Measurements from ENCODE around the gene NRF1.
"Not testable (repeated sequence)": the region's sequence is repeated elsewhere in the genome, so short reads cannot be mapped to it uniquely, and the experiment has no call there.

Gene NRF1

DNA sequence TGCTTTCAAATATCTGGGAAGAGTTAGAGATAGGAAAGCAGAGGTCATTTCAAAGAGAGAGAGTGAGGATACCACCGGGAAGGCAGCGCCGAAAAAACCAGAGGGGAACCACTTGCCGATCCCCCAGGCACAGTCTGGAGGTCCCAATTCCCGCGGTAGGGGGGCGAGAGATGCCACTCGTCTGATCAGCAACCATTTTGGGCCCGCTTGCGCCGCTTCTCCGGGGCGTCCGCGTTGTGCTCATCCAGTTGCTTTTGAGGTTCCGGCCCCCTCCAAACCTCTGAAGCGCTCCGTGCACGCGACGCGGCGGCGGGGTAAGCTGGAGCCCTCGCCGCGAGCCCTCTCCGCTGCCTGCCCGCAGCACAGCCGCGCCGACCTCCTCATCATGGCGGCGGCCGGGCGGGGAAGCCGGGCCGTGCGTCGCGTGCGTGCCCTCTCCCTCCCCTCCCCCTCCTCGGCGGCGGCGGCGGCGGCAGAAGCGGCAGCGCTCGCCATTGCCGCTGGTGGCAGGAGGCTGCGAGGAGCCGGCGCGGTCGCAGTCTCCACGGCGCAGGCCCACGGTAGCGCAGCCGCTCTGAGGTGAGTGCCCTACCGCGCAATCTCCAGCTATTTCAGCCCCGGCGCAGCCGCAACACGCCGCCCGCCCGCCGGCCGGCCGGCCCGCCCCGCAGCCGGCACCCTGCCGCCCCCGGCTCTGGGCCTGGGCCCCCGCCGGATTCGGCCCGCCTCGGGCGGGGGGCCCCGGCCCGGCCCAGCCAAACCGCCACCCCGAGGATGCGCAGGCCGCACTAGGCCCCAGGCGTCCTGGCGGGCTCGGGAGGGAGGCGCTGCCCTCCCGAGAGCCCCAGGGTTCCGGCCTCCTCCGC, at the start of gene NRF1:
NRF1 (plus strand) TSS at position 475 of the 866 bp plus-strand sequence. CDS start 45,632 bp downstream, outside the sequence.
- peak; percentile 55 for DNase-seq

DNA sequence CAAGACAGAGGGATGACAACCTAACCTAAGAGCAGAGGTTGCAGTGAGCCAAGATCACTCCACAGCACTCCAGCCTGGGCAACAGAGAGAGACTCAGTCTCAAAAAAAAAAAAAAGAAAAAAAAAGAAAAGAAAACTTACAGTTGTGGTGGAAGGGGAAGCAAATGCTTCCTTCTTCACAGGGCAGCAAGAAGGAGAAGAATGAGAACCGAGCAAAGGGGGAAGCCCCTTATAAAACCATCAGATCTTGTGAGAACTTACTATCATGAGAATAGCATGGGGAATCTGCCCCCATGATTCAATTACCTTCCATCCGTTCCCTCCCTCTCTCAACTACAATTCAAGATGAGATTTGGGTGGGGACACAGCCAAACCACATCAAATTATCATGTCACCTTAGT, 45.2 kb upstream of the NRF1 start:
- DNase-seq, result not testable (repeated sequence)

DNA sequence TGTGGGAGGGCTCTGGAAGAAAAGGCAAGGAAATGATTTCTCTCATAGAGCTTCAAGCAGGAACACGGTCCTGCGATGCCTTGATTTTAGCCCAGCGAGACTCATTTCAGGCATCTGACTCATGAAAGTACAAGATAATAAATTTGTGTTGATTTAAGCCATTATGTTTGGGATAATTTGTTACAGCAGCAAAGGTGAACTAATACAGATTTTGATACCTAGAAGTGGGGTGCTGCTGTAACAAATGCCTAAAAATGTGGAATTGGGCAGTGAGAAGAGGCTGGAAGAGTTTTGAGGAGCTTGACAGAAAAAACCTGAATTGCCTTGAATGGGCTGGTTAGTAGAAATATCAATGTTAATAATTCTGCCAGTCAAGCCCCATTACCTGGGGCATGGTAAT, 44.1 kb upstream of the NRF1 start:
- DNase-seq, result no peak

DNA sequence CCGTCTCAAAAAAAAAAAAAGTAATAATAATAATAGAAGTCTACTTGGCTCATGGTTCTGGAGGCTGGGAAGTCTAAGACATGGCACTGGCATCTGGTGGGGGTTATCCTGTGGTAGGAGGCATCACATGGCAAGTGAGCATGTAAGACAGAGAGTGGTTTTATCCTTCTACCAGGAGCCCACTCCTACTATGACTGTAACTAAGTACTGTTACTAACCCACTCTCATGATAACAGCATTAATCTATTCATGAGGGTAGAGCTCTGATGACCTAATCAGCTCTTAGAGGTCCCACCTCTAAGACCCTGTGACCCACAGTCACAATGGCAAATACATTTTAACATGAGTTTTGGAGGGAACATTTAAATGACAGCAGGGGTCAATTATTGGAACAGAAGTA, 43.3 kb upstream of the NRF1 start:
- DNase-seq, result no peak

DNA sequence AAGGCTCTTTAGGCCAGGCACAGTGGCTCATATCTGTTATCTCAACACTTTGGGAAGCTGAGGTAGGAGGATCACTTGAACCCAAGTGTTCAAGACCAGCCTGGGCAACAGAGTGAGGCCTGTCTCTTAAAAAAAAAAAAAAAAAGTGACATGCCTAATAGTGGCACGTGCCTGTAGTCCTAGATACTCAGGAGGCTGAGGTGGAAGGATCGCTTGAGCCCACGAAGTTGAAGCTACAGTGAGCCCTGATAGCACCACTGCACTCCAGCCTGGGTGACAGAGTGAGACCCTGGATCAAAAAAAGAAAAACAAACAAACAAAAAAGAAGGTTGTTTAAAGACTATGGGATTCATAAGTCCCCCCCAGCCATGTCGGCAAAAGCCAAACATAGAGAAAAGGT, 42.2 kb upstream of the NRF1 start:
- DNase-seq, result no peak

DNA sequence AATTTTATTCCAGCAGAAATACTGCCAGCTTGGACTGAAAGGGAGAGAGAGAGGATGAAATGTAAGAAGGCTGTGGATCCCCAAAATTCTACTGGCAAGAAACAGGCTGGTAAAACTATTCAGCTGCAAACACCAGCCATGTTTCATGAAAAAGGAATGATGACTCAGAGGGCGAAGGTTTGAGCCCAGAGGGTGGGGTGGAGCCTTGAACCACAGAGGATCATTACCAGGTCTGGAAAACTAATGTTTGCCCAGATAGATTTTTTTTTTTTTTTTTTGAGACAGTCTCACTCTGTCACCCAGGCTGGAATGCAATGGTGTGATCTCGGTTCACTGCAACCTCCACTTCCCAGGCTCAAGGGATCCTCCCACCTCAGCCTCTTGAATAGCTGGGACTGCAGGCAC, 41.7 kb upstream of the NRF1 start:
- DNase-seq, result no peak

DNA sequence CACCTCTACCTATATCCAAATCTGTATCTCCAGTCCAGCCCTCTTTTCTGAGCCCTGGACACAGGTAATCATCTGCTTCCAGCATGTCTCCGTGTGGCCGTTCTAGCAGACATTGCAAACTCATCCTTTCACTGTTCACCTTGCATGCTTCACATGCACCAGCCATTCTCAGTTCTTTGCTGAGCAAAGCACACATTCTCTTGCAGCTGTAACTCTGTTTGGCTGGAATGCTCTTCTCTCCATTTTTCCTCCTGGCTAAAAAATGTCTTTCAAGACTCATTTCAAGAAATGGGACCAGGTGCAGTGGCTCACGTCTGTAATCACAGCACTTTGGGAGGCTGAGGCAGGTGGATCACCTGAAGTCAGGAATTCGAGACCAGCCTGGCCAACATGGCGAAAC, 40.3 kb upstream of the NRF1 start:
- DNase-seq, result no peak

DNA sequence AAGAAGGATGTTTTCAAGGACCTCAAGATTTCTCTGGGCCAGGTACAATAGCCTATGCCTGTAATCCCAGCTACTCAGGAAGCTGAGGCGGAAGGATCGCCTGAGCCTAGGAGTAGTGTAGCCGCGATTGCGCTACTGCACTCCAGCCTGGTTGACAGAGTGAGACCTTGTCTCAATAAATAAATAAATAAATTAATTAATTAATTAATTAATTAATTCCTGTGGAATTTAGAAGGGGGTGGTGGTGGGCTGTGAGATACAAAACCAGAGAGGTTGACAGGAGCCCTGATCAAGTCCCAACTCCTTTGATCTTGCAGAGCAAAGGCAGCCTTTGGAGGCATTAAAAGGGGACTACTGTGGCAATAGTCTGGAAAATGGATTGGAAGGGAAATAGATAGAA, 39.3 kb upstream of the NRF1 start:
- no peak for DNase-seq

DNA sequence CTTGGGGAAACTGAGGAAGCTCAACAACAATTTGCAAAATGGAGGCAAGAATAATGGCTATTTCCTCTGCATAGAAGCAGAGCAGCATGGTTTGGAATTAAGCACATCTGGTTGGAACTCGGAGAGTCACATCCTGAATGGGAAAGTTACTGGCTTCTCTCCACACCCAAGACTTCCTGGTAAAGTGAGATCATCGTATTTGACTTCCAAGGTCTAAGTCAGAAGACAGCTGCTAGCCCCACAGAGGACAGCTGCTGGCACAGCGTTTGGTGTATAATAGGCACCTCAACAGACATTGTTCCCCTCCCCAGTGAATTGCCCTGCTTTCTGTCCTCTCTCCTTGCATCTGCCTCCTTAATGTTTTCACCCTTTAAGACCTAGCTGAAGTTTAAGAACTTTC, 37.0 kb upstream of the NRF1 start:
- DNase-seq, result no peak

DNA sequence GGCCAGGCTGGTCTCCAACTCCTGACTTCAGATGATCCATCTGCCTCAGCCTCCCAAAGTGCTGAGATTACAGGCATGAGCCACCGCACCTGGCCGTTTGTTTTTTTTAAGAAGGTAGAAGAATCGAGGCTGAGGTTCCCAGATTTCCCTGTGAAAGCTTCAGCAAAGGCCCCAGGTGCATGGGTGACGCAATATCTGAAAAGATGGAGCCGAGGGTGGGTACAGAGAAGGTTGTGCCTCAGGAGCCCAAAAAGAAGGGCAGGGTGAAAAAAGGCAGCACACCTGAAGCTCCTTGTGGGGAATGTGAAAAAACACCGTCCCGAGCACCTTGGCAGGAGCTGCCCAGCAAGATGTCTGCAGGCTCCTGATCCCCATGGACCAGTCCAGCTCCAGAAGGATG, 35.8 kb upstream of the NRF1 start:
- no peak for DNase-seq

DNA sequence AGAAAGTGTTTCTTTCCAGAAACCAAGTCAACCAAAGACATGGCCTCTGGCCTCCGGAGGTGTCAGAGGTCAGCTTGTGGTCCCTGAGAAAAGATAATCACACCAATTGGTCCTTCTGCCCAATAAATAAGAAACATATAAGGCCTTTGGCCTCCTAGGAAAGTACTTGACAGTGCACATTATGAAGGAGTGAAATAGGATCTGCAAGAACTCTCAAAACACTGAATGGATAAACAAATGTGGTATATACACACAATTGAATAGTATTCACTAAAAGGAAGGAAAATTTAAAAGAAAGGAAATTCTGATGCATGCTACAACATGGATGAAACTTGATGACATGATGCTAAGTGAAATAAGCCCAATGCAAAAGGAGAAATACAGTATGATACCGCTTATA, 35.4 kb upstream of the NRF1 start:
- DNase-seq, result no peak

DNA sequence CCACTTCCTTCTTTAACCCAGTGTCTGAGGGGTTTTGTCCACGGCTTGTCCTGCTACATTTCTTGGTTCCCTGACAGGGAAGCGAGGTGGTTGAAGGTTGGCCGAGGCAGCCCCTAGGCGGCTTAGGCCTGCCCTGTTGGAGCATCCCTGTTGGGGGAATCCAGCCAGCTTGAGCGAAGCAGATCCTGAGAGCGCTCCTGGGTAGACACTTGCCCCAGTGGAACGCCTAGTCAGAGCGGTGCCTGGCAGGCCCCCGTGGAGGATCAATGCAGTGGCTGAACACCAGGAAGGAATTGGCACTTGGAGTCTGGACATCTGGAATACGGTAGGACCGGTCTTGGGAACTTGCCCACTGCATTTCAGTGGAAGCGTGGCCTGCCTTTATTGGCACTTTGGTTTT, 32.7 kb upstream of the NRF1 start:
- no peak for DNase-seq

DNA sequence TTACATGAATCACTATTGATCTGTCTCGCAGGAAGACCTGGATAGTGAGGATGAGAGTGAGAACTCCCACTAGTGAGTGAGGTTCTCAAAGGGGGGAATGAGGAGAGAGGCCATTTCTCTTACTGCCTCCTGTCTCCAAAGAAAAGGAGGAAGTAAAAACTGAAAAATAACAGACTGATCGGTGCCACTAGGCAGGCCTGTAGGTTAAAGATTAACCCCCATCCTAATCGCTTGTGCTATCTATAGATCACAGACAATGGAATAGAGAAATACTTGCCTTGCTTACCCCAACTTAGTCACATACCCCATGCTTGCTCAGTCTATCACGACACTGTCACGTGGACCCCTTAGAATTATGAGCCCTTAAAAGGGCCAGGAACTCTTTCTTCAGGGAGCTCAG, 25.3 kb upstream of the NRF1 start:
- not testable (repeated sequence) for DNase-seq

DNA sequence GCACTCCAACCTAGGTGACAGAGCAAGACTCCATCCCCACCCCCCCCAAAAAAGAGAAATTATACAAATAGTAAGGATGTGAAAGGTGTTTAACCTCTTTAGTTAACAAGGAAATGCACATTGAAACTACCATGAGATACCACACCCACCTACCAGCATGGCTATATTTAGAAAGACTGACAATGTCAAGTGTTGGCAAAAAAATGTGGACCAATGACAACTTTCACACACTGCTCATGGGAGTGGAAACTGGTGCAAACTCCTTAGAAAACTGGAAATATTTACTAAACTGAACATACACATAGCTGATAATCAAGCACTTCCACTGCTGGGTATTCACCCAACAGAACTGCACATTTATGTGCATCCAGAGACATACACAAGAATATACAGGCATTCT, 23.3 kb upstream of the NRF1 start:
- no peak for DNase-seq

DNA sequence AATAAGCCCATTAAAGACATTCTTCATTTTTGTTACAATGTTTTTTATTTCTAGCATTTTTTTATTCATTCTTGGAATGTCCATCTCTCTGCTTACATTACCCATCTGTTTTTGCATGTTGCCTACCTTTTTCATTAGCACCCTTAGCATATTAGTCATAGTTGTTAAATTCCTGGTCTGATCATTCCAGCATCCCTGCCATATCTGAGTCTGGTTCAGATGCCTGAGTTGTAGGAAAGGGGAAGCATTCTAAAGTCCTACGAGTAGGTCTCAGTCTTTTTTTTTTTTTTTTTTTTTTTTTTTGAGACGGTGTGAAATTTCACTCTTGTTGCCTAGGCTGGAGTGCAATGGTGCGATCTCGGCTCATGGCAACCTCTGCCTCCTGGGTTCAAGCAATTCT, 19.7 kb upstream of the NRF1 start:
- DNase-seq, result no peak

DNA sequence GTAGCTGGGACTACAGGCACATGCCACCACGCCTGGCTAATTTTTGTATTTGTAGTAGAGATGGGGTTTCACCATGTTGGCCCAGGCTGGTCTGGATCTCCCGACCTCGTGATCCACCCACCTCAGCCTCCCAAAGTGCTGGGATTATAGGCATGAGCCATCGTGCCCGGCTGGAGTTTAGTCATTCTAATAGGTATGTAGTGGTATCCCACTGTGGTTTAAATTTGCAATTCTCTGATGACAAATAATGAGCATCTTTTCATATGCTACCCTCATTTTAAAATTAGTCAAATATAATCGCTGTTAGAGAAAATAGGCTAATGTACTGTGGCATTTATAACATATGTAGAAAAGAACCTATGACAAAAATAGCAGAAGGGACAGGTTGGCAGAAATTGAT, 15.1 kb upstream of the NRF1 start:
- not testable (repeated sequence) for DNase-seq

DNA sequence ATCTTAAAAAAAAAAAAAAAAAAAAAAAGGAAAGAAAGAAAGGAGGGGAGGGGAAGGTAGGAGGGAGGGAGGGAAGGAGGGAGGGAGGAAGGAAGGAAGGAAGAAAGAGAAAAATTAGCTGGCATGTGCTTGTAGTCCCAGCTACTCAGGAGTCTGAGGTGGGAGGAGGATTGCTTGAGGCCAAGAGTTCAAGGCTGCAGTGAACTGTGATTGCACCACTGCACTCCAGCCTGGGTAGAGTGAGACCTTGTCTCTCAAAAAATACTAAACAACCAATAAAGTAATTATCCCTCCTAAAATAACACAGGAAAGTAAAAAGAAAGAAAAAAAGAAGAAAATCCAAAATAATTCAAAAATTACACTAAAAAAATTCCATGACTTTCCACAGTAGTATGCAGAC, 13.8 kb upstream of the NRF1 start:
- DNase-seq, result no peak

DNA sequence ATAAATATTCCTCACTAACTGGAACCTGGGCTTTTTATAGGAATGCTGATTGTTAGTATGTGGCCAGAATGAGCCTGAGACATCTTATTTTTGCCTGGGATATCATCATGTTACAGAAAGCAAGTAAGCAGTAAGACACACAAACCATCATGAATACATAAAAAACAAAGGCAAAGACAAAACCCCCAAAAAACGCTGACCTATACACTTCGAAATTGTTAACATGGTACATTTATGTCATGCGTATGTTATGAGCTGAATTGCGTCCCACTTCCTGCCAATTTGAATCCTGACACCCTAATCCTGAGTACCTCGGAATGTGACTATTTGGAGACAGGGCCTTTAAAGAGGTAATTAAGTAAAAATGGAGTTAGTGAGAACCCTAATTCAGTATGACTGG, 12.3 kb upstream of the NRF1 start:
- DNase-seq, result no peak

DNA sequence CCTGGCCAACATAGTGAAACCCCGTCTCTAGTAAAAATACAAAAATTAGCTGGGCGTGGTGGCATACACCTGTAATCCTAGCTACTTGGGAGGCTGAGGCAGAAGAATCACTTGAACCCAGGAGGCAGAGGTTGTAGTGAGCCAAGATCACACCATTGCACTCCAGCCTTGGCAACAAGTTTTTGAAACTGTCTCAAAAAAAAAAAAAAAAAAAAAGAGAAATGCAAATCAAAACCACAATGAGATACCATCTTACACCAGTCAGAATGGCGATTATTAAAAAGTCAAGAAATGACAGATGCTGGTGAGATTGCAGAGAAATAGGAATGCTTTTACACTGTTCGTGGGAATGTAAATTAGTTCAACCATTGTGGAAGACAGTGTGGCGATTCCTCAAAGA, 7.9 kb upstream of the NRF1 start:
- not testable (repeated sequence) for DNase-seq

DNA sequence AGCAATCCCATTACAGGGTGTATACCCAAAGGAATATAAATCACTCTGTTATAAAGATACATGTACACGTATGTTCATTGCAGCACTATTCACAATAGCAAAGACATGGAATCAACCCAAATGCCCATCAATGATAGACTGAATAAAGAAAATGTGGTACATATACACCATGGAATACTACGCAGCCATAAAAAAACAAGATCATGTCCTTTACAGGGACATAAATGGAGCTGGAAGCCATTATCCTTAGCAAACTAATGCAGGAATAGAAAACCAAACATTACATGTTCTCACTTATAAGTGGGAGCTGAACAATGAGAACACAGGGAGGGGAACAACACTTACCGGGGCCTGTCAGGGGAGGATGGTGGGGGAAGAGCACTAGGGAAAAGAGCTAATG, 7.5 kb upstream of the NRF1 start:
- DNase-seq, result not testable (repeated sequence)

DNA sequence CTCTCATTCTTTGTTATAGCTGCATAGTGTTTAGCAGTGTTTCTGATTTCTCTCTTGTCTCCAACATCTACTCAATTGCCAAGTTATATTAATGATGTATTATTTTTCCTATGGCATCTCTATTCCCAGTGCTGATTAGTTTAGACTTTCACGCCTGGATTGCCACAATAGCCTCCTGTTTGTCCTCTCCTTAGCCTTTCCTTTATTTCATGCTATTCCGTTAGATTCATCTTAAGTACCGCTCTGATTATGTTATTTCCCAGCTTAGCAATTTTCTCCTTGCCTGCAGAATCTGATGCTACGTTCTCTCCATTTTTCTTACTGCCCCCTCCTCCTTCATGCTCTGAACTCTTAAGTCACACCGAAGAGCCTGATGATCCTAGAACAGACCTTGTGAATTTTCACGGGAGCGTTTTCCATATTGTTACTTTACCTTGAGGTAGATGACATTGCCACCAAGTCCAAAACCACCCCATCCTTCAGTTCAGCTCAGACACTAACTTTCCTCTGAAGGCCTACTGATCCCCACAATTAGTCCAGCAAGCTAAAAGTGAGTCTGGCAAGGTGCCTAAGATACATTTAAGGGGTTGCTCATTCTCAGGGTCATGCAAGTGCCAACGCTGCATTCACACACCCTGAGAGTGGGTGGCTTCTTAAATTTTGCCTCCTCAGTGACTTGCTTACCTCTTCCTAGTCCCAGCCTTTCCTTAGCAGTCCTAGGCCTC, 6.6 kb upstream of the NRF1 start:
- DNase-seq, result no peak

DNA sequence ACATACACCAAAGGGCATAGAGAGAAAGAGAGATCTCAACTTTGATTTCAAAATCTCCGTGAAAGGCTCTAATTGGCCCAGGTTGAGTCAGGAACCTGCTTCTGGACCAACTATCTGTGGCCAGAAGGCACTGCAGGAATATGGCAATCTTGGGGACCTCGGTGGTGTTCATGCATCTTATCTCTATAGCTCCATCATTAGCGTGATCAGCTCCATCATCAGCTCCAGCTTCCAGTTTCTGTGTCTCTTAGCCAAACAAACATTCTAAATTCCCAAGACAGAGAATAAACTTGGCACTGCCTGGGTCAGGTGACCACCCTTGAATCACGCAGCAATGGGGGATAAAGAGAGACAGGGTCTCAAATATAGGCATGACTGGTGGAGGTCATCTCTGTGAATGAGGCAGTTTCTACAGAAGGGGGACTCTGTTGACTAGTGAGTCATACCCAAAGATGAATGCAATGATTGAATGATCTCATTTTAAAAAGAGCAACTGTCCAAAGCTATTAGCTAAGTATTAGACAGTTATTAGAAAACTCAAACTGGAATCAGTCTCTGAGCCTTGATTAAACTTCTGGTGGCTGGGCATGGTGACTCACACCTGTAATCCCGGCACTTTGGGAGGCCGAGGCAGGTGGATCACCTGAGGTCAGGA, 5.4 kb upstream of the NRF1 start:
- no peak for DNase-seq

DNA sequence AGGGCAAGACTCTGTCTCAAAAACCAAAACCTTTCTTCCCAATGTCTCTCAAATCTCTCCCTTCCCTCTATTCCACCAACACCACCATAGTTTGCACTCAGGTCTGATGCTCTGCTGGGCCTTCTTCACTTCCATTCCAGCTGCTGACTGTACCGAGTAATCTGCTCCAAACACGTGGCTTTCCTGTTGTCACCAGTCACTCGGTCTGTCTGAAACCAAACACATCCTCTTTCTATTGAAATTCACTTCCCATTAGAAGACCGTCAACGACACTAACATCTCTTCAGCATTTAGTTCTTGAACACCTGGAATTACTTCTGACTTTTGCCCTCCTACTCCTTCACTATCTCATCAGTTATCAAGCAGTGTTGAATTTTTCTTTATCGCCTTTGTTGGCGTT, 4.7 kb upstream of the NRF1 start:
- DNase-seq, result no peak
